Body of pancreas (tissue), 4 donors: ENCODE measurements around the gene CFAP57.

ENCODE experiments used
- CTCF ChIP-seq, 7 experiments: fragments of 450-650 bp in 4 of 7; fragments of 200-600 bp in 3 of 7; sonication (generic) in 3 of 7; IDR thresholded peaks; one replicate each; pipeline ENCODE4 v1.5.1; 2016 to 2019; ENCODE audit warnings: antibody characterized with exemption in 7 of 7
- POLR2A ChIP-seq, 3 donors: fragments of 450-650 bp; IDR thresholded peaks; one replicate each; pipeline ENCODE4 v1.6.1; 2016; ENCODE audit warnings: antibody characterized with exemption in 3 of 3, mild to moderate bottlenecking in 2 of 3

- TF ChIP-seq CTCF (IDR thresholded peaks at IDR 0.05) (no peak), POLR2A (IDR thresholded peaks at IDR 0.05) (no peak)
These were observed 124.1 kb downstream of the CFAP57 start for GRCh38 chr1:43296207-43296606.
